ENCODE data around the gene AVEN. TPM values are rescaled to one million over a fixed set of nuclear protein-coding genes. Genes with fewer than 3 reads are reported as not detected.

The AVEN gene
- total and polyA plus RNA-seq, 2 of the 4 experiments (the other 2 are of a cell fraction) = 9.1 to 17.6 TPM

- Histone ChIP-seq H3K27me3 (ENCODE audit: control insufficient read depth, insufficient read depth, low read length) (peaks cover 2% of the 10 kb centered on the region), H4K20me1 (ENCODE audit: insufficient read depth, low read length) (no peaks in the 10 kb centered on the region), H4K5ac (ENCODE audit: low read depth, low read length) (no peak overlapping the region), H3K4ac (ENCODE audit: low read depth, low read length) (no peak overlapping the region), H3K56ac (ENCODE audit: extremely low read depth, insufficient read depth, low read length) (no peak overlapping the region), H2BK5ac (ENCODE audit: low read depth, low read length, poor library complexity, severe bottlenecking) (no peak overlapping the region), H2BK120ac (ENCODE audit: low read depth, low read length) (no peak overlapping the region), H2BK20ac (ENCODE audit: low read depth, low read length) (no peak overlapping the region), H3K27ac (ENCODE audit: insufficient read depth, low read length) (no peak overlapping the region), H3K9me1 (ENCODE audit: insufficient read depth, low read length) (no peaks in the 10 kb centered on the region), H4K8ac (ENCODE audit: low read depth in 2 of 2, low read length in 2 of 2) (no peak overlapping the region), H2AK5ac (ENCODE audit: low read depth, low read length) (no peak overlapping the region), H3K18ac (ENCODE audit: low read depth, low read length) (no peak overlapping the region), H4K91ac (ENCODE audit: insufficient read depth, low read depth, low read length) (no peak overlapping the region), H2AFZ (replicated peaks; ENCODE audit: low read length, poor library complexity) (no peak overlapping the region), H3K36me3 (ENCODE audit: control insufficient read depth, insufficient read depth, low read length) (no peaks in the 10 kb centered on the region), H3K9me3 (ENCODE audit: control insufficient read depth, insufficient read depth, low read length) (no peaks in the 10 kb centered on the region), H3K4me1 (ENCODE audit: control insufficient read depth, insufficient read depth, low read length) (no peaks in the 10 kb centered on the region), H3K9ac (ENCODE audit: low read depth, low read length) (no peak overlapping the region), H3K79me1 (ENCODE audit: low read depth in 1 of 2, low read length in 2 of 2) (no peaks in the 10 kb centered on the region), H2AK9ac (replicated peaks; ENCODE audit: low read depth, low read length, poor library complexity) (no peak overlapping the region), H3K4me2 (ENCODE audit: low read depth, low read length) (no peak overlapping the region), H3K4me3 (ENCODE audit: insufficient read depth, low read depth, low read length) (no peak overlapping the region), H2BK15ac (ENCODE audit: low read depth, low read length) (no peak overlapping the region), H3K14ac (replicated peaks; ENCODE audit: low read depth, low read length) (no peak overlapping the region), H3K23ac (ENCODE audit: low read depth, low read length) (no peak overlapping the region)
- BruUV-seq (replicated peaks) = no TSS peak
- TF ChIP-seq CTCF (conservative IDR thresholded peaks at IDR 0.05; ENCODE audit: low read depth, low read length) (no peak), RAD21 (IDR thresholded peaks at IDR 0.05; ENCODE audit: low read length) (no peak), MAZ (IDR thresholded peaks at IDR 0.05; ENCODE audit: borderline replicate concordance, low read depth, low read length) (no peak), NFE2L2 (IDR thresholded peaks at IDR 0.05; ENCODE audit: low read depth, low read length) (no peak), CEBPB (IDR thresholded peaks at IDR 0.05; ENCODE audit: low read depth, low read length) (no peak)
- in situ Hi-C loops (cut with MboI; ENCODE audit: low sequenced_read_pairs) (no loop called here), intact Hi-C loops (cut with micrococcal nuclease) (no loop called here), dilution Hi-C loops (cut with HindIII; ENCODE audit: low sequenced_read_pairs, unreplicated experiment) (no loop called here)
- no CpG with 5 or more reads among the region's 1 CpG for WGBS, 2 experiments (ENCODE audit: extremely low coverage in 2 of 2, insufficient read length in 1 of 2)
- POLR2A ChIA-PET (ENCODE audit: unreplicated experiment) = no interaction called here
- CTCF ChIA-PET = no interaction called here
- ATAC-seq (ENCODE audit: low read depth) (no peak), DNase-seq (no peak)
Observed at GRCh38 chr15:33837294-33837693, 201.7 kb downstream of the AVEN start.

Measured in IMR-90 (cell line).